Smooth muscle cell (in vitro differentiated cells): ENCODE measurements around the gene SNX17. TPM values are rescaled to one million over a fixed set of nuclear protein-coding genes. Genes with fewer than 3 reads are reported as not detected.
A peak's percentile ranks its signal among the peaks of the same experiment; 100 is the strongest.
"Not testable (repeated sequence)": the region's sequence is repeated elsewhere in the genome, so short reads cannot be mapped to it uniquely, and the experiment has no call there.

Experiments used
- DNase-seq: peaks from one replicate; lab custom pipeline; 2025; ENCODE audit not compliant: unreplicated experiment; lab: John Stamatoyannopoulos, UW
- H2AFZ ChIP-seq: fragments of 200-600 bp; sonication (generic); 2 replicates; pipeline ENCODE4 v1.6.0; 2016; ENCODE audit warnings: antibody characterized with exemption, low read depth, mild to moderate bottlenecking
- H3F3A ChIP-seq: fragments of 200-600 bp; sonication (generic); 2 replicates; pipeline ENCODE4 v1.6.0; 2017; ENCODE audit warnings: antibody characterized with exemption, low read depth
- H3K27ac ChIP-seq: fragments of 200-600 bp; sonication (generic); 2 replicates; pipeline ENCODE4 v1.5.1; 2016; ENCODE audit warnings: low read depth, mild to moderate bottlenecking
- H3K27me3 ChIP-seq: fragments of 200-600 bp; sonication (generic); 2 replicates; pipeline ENCODE4 v1.6.1; 2016; ENCODE audit warnings: low read depth, mild to moderate bottlenecking
- H3K36me3 ChIP-seq: fragments of 200-600 bp; sonication (generic); 2 replicates; pipeline ENCODE4 v1.5.1; 2016; ENCODE audit warnings: low read depth
- H3K4me1 ChIP-seq: fragments of 200-600 bp; sonication (generic); 2 replicates; pipeline ENCODE4 v1.5.1; 2016; ENCODE audit warnings: low read depth
- H3K4me2 ChIP-seq: fragments of 200-600 bp; sonication (generic); 2 replicates; pipeline ENCODE4 v1.6.0; 2016; ENCODE audit warnings: mild to moderate bottlenecking
- H3K4me3 ChIP-seq: fragments of 200-600 bp; sonication (generic); 2 replicates; pipeline ENCODE4 v1.5.1; 2016; ENCODE audit warnings: mild to moderate bottlenecking
- H3K79me2 ChIP-seq: fragments of 200-600 bp; sonication (generic); 2 replicates; pipeline ENCODE4 v1.6.0; 2016; ENCODE audit warnings: low read depth, mild to moderate bottlenecking
- H3K9ac ChIP-seq: fragments of 200-600 bp; sonication (generic); 2 replicates; pipeline ENCODE4 v1.6.0; 2016; ENCODE audit warnings: low read depth
- H3K9me3 ChIP-seq: fragments of 200-600 bp; sonication (generic); replicated peaks from 2 replicates; pipeline ENCODE4 v1.5.1; 2016; ENCODE audit warnings: low read depth
- H4K20me1 ChIP-seq: fragments of 200-600 bp; sonication (generic); 2 replicates; pipeline ENCODE4 v1.6.0; 2016; ENCODE audit warnings: low read depth
- CTCF ChIP-seq: fragments of 200-600 bp; sonication (generic); IDR thresholded peaks from 2 replicates; pipeline ENCODE4 v1.5.1; 2017; ENCODE audit warnings: borderline replicate concordance, mild to moderate bottlenecking, antibody characterized with exemption; ENCODE audit not compliant: insufficient read depth, poor library complexity, severe bottlenecking
- WGBS: methylation state at CpG from one replicate; pipeline ENCODE4 v1.1.7; 2016; ENCODE audit warnings: low lambda C conversion rate; 5-methylcytosine and 5-hydroxymethylcytosine counted together
- polyA plus RNA-seq: library from polyadenylated mRNA; unstranded; fragments of >200 nt; fragmentation: Nextera tagmentation; extraction: Ambion mirVana; gene quantifications from 2 replicates; pipeline ENCODE4 v1.2.1, GENCODE V29; 2016
- total RNA-seq: library from RNA; depleted of rRNA; stranded (reverse); fragments of >200 nt; gene quantifications from 2 replicates; pipeline ENCODE4 v1.2.3, GENCODE V29; 2014

The SNX17 gene
- total and polyA plus RNA-seq, 2 experiments from 2014 or later = 84.5 to 155 TPM

GRCh38 chr2:27351802-27352598, 18.4 kb upstream of the SNX17 start:
- Histone ChIP-seq H3K79me2 (peaks cover 82% of the 10 kb centered on the region), H2AFZ (no peak overlapping the region), H3K4me2 (no peak overlapping the region), H3K27ac (no peak overlapping the region), H3K9ac (no peak overlapping the region), H3K4me1 (peaks cover 18% of the 10 kb centered on the region), H3F3A (peaks cover 16% of the 10 kb centered on the region), H3K27me3 (no peaks in the 10 kb centered on the region), H4K20me1 (peaks cover 70% of the 10 kb centered on the region), H3K4me3 (no peak overlapping the region), H3K36me3 (no peaks in the 10 kb centered on the region), H3K9me3 (no peaks in the 10 kb centered on the region)
- 93% methylated on average over 6 of the region's 6 CpGs for WGBS
- TF ChIP-seq CTCF = no peak
- no peak for DNase-seq

DNA sequence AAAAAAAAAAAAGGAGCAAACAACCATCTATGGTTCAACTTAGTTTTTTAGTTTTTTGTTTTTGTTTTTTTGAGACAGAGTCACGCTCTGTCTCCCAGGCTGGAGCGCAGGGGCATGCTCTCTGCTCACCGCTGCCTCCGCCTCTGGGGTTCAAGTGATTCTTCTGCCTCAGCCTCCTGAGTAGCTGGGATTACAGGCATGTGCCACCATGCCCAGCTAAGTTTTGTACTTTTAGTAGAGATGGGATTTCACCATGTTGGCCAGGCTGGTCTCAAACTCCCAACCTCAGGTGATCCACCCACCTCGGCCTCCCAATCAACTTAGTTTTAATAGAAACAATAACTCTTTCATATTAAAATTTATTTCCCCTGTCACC, 17.0 kb upstream of the SNX17 start:
- Histone ChIP-seq H3K27ac (peak overlapping the region; percentile 93), H3F3A (peaks cover 16% of the 10 kb centered on the region), H3K79me2 (peaks cover 79% of the 10 kb centered on the region), H3K4me2 (peak overlapping the region; percentile 89), H3K4me1 (peaks cover 27% of the 10 kb centered on the region), H4K20me1 (peaks cover 56% of the 10 kb centered on the region), H3K9ac (peak overlapping the region; percentile 15)
- H3K4me3 ChIP-seq, H3K27me3 ChIP-seq, DNase-seq, H3K9me3 ChIP-seq, H3K36me3 ChIP-seq, H2AFZ ChIP-seq: not testable (repeated sequence)
- WGBS = 97% methylated on average over 5 of the region's 5 CpGs

DNA sequence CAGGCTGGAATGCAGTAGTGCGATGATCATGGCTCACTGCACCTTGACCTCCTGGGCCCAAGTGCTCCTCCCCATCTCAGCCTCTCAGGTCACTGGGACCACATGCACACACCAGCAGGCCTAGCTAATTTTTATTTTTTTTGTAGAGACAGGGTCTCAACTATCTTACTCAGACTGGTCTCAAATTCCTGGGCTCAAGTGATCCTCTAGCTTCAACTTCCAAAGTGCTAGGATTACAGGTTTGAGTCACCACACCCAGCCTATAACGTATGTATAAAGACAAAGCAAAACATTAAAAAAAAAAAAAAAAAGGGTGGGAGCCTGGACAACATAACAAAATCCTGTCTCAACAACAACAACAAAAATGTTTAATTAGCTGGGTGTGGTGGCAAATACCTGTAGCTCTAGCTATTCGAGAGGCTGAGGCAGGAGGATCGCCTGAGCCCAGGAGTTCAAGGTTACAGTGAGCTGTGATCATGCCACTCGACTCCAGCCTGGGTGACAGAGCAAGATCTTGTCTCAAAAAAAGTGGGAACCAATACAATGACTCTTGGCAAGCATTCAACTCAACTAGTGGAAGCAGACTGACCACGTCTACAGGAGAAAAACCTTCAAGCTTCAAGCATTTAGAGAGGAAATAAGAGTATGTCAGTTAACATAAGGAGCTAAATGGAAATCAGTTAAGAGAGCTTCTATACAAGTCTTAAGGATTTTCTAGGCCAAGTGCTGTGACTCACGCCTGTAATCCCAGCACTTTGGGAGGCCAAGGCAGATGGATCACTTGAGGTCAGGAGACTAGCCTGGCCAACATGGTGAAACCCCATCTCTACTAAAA, 16.4 kb upstream of the SNX17 start:
- H2AFZ ChIP-seq = no peak overlapping the region
- no peaks in the 10 kb centered on the region for H3K27me3 ChIP-seq
- H3K4me1 ChIP-seq = peaks cover 27% of the 10 kb centered on the region
- H3K9ac ChIP-seq = peak overlapping the region; percentile 87
- peaks cover 54% of the 10 kb centered on the region for H4K20me1 ChIP-seq
- peaks cover 16% of the 10 kb centered on the region for H3F3A ChIP-seq
- peaks cover 77% of the 10 kb centered on the region for H3K79me2 ChIP-seq
- H3K4me2 ChIP-seq = peak overlapping the region; percentile 89
- 56% methylated on average over 7 of the region's 7 CpGs for WGBS
- no peak for DNase-seq
- H3K9me3 ChIP-seq = no peaks in the 10 kb centered on the region
- no peak for TF ChIP-seq CTCF
- H3K36me3 ChIP-seq = no peaks in the 10 kb centered on the region
- H3K27ac ChIP-seq = peak overlapping the region; percentile 93
- H3K4me3 ChIP-seq = no peak overlapping the region

DNA sequence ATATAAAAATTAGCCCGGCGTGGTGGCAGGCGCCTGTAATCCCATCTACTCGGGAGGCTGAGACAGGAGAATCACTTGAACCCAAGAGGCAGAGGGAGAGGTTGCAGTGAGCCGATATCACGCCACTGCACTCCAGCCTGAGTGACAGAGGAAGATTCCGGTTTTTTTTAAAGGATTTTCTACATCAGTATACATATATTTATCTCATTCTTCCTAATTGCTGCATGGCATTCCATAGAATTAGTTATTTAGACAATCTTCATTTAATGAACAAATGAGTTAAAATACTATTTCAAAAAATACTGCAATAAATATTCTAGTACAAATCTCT, 15.9 kb upstream of the SNX17 start:
- DNase-seq = no peak
- Histone ChIP-seq H3K36me3 (no peaks in the 10 kb centered on the region), H3K9me3 (no peaks in the 10 kb centered on the region), H3K79me2 (peaks cover 73% of the 10 kb centered on the region), H3K4me2 (peak overlapping the region; percentile 89), H3K4me1 (peaks cover 27% of the 10 kb centered on the region), H3K27ac (peak overlapping the region; percentile 93), H3K27me3 (no peaks in the 10 kb centered on the region), H3K9ac (no peak overlapping the region), H3F3A (peaks cover 16% of the 10 kb centered on the region), H3K4me3 (peak overlapping the region; percentile 75), H2AFZ (no peak overlapping the region), H4K20me1 (peaks cover 51% of the 10 kb centered on the region)
- 69% methylated on average over 7 of the region's 7 CpGs for WGBS
- no peak for TF ChIP-seq CTCF
